ENCODE measurements around the gene OMA1. TPM values are rescaled to one million over a fixed set of nuclear protein-coding genes. Genes with fewer than 3 reads are reported as not detected.

The OMA1 gene
- polyA plus RNA-seq, 1 donor from 2014 or later = 11.0 TPM

DNA sequence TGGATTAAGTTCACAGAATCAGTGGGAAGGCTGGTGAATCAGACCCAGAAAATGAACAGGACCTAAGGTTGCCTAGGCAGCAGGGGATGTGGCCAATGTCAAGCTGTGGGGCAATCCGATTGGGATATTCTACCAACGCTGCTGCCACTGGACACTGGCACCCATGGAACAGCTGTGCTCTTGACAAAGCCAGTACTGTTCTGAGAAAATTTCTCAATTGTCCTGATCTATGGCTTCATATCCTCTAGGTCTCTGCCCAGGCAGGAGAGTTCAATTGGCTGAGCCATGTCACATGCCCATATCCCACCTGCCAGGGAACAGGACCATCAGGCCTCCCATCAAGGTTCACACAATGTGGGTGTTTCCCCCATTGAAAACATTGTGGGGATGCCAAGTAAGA, 24.3 kb upstream of the OMA1 start:
- H3K36me3 ChIP-seq (ENCODE audit: insufficient read depth, low read length) = no peaks in the 10 kb centered on the region
- TF ChIP-seq EP300 (conservative IDR thresholded peaks at IDR 0.05; ENCODE audit: poor library complexity, severe bottlenecking) (no peak), RAD21 (conservative IDR thresholded peaks at IDR 0.05) (no peak), TAF1 (IDR thresholded peaks at IDR 0.05; ENCODE audit: low read depth) (no peak), POLR2AphosphoS5 (IDR thresholded peaks at IDR 0.05) (no peak)
- TF ChIP-seq, protein P1, sequence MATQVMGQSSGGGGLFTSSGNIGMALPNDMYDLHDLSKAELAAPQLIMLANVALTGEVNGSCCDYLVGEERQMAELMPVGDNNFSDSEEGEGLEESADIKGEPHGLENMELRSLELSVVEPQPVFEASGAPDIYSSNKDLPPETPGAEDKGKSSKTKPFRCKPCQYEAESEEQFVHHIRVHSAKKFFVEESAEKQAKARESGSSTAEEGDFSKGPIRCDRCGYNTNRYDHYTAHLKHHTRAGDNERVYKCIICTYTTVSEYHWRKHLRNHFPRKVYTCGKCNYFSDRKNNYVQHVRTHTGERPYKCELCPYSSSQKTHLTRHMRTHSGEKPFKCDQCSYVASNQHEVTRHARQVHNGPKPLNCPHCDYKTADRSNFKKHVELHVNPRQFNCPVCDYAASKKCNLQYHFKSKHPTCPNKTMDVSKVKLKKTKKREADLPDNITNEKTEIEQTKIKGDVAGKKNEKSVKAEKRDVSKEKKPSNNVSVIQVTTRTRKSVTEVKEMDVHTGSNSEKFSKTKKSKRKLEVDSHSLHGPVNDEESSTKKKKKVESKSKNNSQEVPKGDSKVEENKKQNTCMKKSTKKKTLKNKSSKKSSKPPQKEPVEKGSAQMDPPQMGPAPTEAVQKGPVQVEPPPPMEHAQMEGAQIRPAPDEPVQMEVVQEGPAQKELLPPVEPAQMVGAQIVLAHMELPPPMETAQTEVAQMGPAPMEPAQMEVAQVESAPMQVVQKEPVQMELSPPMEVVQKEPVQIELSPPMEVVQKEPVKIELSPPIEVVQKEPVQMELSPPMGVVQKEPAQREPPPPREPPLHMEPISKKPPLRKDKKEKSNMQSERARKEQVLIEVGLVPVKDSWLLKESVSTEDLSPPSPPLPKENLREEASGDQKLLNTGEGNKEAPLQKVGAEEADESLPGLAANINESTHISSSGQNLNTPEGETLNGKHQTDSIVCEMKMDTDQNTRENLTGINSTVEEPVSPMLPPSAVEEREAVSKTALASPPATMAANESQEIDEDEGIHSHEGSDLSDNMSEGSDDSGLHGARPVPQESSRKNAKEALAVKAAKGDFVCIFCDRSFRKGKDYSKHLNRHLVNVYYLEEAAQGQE (IDR thresholded peaks at IDR 0.05; ENCODE audit: borderline replicate concordance) = no peak
- no peaks in the 10 kb centered on the region for H3K9me2 ChIP-seq (ENCODE audit: insufficient read depth, low read length)
- no peak overlapping the region for H2AFZ ChIP-seq (ENCODE audit: low read depth, low read length)
- H3K9ac ChIP-seq (ENCODE audit: low read length) = no peak overlapping the region
- H3K9me3 ChIP-seq (ENCODE audit: low read length) = no peaks in the 10 kb centered on the region
- no peak overlapping the region for H3K4me2 ChIP-seq (ENCODE audit: low read length)
- no peak overlapping the region for H3K4me3 ChIP-seq (ENCODE audit: low read length)
- no peaks in the 10 kb centered on the region for H3F3A ChIP-seq (ENCODE audit: insufficient read depth, low read length, poor library complexity, severe bottlenecking)
- H3K27me3 ChIP-seq (ENCODE audit: insufficient read depth, low read depth, low read length) = no peaks in the 10 kb centered on the region
- H3K79me2 ChIP-seq (replicated peaks; ENCODE audit: insufficient read depth, low read length) = no peaks in the 10 kb centered on the region
- no peak overlapping the region for H3K27ac ChIP-seq (ENCODE audit: low read length)
- H4K20me1 ChIP-seq (ENCODE audit: insufficient read depth) = no peaks in the 10 kb centered on the region

DNA sequence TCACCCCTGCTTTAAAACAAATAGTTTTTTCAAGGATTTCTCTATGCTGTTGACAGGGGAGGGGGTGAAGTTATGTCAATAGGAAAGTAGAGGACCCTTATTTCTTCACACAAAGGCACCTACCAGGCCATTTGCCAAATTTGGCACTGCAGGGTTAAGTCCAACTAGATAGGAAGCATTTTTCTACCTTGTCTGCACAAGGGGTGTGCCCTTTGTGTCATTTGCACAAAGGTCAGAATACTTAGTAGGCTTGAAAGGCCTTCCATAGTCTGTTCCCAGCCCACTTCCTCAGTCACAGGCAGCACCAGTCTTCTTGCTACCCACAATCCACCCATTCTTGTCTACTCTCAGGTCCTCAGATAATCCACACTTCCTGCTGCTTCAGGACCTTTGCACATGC, 23.6 kb upstream of the OMA1 start:
- TF ChIP-seq POLR2AphosphoS5 (IDR thresholded peaks at IDR 0.05) = no peak
- no peak for TF ChIP-seq SMC3 (conservative IDR thresholded peaks at IDR 0.05; ENCODE audit: poor library complexity)
- TF ChIP-seq EP300 (conservative IDR thresholded peaks at IDR 0.05; ENCODE audit: poor library complexity, severe bottlenecking) = no peak
- no peak for TF ChIP-seq TAF1 (IDR thresholded peaks at IDR 0.05; ENCODE audit: low read depth)
- TF ChIP-seq, protein P2, sequence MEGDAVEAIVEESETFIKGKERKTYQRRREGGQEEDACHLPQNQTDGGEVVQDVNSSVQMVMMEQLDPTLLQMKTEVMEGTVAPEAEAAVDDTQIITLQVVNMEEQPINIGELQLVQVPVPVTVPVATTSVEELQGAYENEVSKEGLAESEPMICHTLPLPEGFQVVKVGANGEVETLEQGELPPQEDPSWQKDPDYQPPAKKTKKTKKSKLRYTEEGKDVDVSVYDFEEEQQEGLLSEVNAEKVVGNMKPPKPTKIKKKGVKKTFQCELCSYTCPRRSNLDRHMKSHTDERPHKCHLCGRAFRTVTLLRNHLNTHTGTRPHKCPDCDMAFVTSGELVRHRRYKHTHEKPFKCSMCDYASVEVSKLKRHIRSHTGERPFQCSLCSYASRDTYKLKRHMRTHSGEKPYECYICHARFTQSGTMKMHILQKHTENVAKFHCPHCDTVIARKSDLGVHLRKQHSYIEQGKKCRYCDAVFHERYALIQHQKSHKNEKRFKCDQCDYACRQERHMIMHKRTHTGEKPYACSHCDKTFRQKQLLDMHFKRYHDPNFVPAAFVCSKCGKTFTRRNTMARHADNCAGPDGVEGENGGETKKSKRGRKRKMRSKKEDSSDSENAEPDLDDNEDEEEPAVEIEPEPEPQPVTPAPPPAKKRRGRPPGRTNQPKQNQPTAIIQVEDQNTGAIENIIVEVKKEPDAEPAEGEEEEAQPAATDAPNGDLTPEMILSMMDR (IDR thresholded peaks at IDR 0.05; ENCODE audit: poor library complexity, severe bottlenecking) = no peak
- no peak for TF ChIP-seq RAD21 (conservative IDR thresholded peaks at IDR 0.05)
- TF ChIP-seq, protein P1 (IDR thresholded peaks at IDR 0.05; ENCODE audit: borderline replicate concordance) = no peak
- TF ChIP-seq MXI1 (conservative IDR thresholded peaks at IDR 0.05; ENCODE audit: poor library complexity, severe bottlenecking) = no peak
- no peak for TF ChIP-seq EZH2 (IDR thresholded peaks at IDR 0.05; ENCODE audit: borderline replicate concordance, insufficient read depth, low read length, poor library complexity, severe bottlenecking)
- Histone ChIP-seq H3K27me3 (ENCODE audit: insufficient read depth, low read depth, low read length) (no peaks in the 10 kb centered on the region), H3K36me3 (ENCODE audit: insufficient read depth, low read length) (no peaks in the 10 kb centered on the region), H3K4me3 (ENCODE audit: low read length) (no peak overlapping the region), H3K9ac (ENCODE audit: low read length) (no peak overlapping the region), H4K20me1 (ENCODE audit: insufficient read depth) (no peaks in the 10 kb centered on the region), H3K27ac (ENCODE audit: low read length) (no peak overlapping the region), H3K9me3 (ENCODE audit: low read length) (no peaks in the 10 kb centered on the region), H3K9me2 (ENCODE audit: insufficient read depth, low read length) (no peaks in the 10 kb centered on the region), H3K79me2 (replicated peaks; ENCODE audit: insufficient read depth, low read length) (no peaks in the 10 kb centered on the region), H3K4me2 (ENCODE audit: low read length) (no peak overlapping the region), H3F3A (ENCODE audit: insufficient read depth, low read length, poor library complexity, severe bottlenecking) (no peaks in the 10 kb centered on the region), H2AFZ (ENCODE audit: low read depth, low read length) (no peak overlapping the region)

Measured in neural cell (in vitro differentiated cells).